Testis (tissue), 3 donors: ENCODE results near the gene EXOC3L1. TPM values are rescaled to one million over a fixed set of nuclear protein-coding genes. Genes with fewer than 3 reads are reported as not detected.

Experiments used
- DNase-seq: peaks from one replicate; pipeline ENCODE4 v3.0.0-alpha.2; 2019
- H3K27ac ChIP-seq, 2 donors: fragments of 200-600 bp; sonication (generic); one replicate each; pipeline ENCODE4 v1.5.1; 2019
- H3K27me3 ChIP-seq: fragments of 200-600 bp; sonication (generic); one replicate; pipeline ENCODE4 v1.5.1; 2019
- H3K36me3 ChIP-seq: fragments of 200-600 bp; sonication (generic); one replicate; pipeline ENCODE4 v1.5.1; 2017; ENCODE audit warnings: low read depth; ENCODE audit errors: missing control alignments
- H3K4me1 ChIP-seq: fragments of 200-600 bp; sonication (generic); one replicate; pipeline ENCODE4 v1.5.1; 2019
- H3K4me3 ChIP-seq, 2 donors: fragments of 200-600 bp; sonication (generic); one replicate each; pipeline ENCODE4 v1.5.1; 2017 to 2019
- H3K9me3 ChIP-seq: fragments of 200-600 bp; sonication (generic); one replicate; pipeline ENCODE4 v1.5.1; 2017
- POLR2A ChIP-seq: fragments of 450-650 bp; IDR thresholded peaks from one replicate; pipeline ENCODE4 v1.6.1; 2017; ENCODE audit warnings: antibody characterized with exemption, mild to moderate bottlenecking, moderate library complexity
- WGBS, 2 donors: methylation state at CpG; one replicate each; pipeline ENCODE4 v1.1.5; 2018; 5-methylcytosine and 5-hydroxymethylcytosine counted together
- intact Hi-C: fragments of 100-400 bp; cut with DNase I; formaldehyde crosslinking; loops from one replicate; pipeline ENCODE4 v1.15.1; 2023; ENCODE audit warnings: low total_unique reads
- polyA plus RNA-seq: library from polyadenylated mRNA; stranded (reverse); fragments of 350-450 nt; fragmentation: Illumina TruSeq; extraction: RNeasy Lipid Tissue Mini Kit (QIAGEN cat#74804); gene quantifications from one replicate; pipeline ENCODE4 v1.2.3, GENCODE V29; 2014; ENCODE audit warnings: low read depth, low replicate concordance; ENCODE audit not compliant: insufficient read depth
- total RNA-seq, 2 donors: library from RNA; depleted of rRNA; stranded (reverse); fragments of >200 nt; gene quantifications; one replicate each; pipeline ENCODE4 v1.2.3, GENCODE V29; 2016
- TF ChIP-seq, protein P1 (sequence below), 3 experiments: fragments of 450-650 bp in 2 of 3; fragments of 200-600 bp in 1 of 3; sonication (generic) in 1 of 3; IDR thresholded peaks; one replicate each; pipeline ENCODE4 v1.5.1; 2016 to 2019; ENCODE audit warnings: antibody characterized with exemption in 3 of 3, mild to moderate bottlenecking in 2 of 3, moderate library complexity in 1 of 3

EXOC3L1 gene
- total and polyA plus RNA-seq, 3 donors from 2014 or later: 2.6 to 9.0 (median 5.1) TPM

DNA sequence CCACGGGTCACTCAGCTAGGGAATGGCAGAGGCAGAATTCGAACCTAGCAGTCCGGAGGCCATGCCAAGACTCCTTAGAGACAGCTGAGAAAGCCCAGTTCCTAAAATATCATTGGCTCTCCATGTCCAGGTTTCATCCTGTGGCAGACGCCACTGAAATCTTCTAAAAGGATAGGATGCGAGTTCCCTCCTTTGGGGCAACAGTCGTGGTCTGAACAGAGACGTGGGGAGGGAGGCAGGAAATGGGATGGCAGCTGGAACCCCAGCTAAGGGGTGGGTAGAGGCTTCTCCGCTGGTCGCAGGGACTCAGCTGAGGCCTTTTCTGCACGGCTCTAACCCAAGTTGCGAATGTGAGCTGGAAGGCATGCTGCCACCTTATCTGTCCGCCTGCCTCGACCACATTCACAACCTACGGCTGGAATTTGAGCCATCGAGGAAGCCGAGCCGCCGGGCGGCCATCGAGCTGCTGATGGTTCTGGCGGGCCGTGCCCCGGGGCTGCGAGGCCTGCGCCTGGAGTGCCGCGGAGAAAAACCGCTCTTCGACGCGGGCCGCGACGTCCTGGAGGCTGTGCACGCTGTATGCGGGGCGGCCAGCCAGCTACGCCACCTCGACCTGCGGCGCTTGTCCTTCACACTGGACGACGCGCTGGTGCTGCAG, 27.3 kb downstream of the EXOC3L1 start:
- H3K4me1 ChIP-seq: peaks cover 12% of the 10 kb centered on the region
- H3K4me3 ChIP-seq: peak overlapping the region; percentile 33 to 55
- intact Hi-C loops: no loop called here
- no peaks in the 10 kb centered on the region for H3K36me3 ChIP-seq
- TF ChIP-seq, protein P1, sequence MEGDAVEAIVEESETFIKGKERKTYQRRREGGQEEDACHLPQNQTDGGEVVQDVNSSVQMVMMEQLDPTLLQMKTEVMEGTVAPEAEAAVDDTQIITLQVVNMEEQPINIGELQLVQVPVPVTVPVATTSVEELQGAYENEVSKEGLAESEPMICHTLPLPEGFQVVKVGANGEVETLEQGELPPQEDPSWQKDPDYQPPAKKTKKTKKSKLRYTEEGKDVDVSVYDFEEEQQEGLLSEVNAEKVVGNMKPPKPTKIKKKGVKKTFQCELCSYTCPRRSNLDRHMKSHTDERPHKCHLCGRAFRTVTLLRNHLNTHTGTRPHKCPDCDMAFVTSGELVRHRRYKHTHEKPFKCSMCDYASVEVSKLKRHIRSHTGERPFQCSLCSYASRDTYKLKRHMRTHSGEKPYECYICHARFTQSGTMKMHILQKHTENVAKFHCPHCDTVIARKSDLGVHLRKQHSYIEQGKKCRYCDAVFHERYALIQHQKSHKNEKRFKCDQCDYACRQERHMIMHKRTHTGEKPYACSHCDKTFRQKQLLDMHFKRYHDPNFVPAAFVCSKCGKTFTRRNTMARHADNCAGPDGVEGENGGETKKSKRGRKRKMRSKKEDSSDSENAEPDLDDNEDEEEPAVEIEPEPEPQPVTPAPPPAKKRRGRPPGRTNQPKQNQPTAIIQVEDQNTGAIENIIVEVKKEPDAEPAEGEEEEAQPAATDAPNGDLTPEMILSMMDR (IDR thresholded peaks at IDR 0.05): no peak
- TF ChIP-seq POLR2A: no peak
- DNase-seq: no peak
- H3K27me3 ChIP-seq: no peaks in the 10 kb centered on the region
- peak overlapping the region in 1 of 2 donors; percentile 82 for H3K27ac ChIP-seq
- 19 to 34% methylated on average over 13 to 24 of the region's 44 CpGs for WGBS, 2 donors
- H3K9me3 ChIP-seq: no peaks in the 10 kb centered on the region

DNA sequence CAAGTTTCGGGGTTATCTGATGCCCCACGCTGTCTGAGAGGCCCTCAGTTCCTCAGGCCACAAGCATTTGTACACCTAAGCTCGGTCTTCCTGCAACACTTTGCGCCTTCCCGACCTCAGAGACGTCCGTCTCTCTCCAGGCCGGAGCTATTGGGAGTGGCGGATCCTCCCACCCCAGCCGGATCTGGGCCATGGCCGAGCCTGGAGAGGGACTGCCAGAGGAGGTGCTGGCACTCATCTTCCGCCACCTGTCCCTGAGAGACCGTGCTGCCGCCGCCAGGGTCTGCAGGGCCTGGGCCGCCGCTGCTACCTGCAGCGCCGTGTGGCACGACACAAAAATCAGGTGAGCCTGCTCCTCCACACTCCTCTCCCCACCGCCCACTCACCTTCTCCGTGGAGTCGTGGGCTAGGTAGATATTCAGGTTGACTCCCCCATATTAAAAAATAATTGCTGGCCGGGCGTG, 28.3 kb downstream of the EXOC3L1 start:
- Histone ChIP-seq H3K36me3 (no peaks in the 10 kb centered on the region), H3K9me3 (no peaks in the 10 kb centered on the region), H3K27me3 (no peaks in the 10 kb centered on the region), H3K4me1 (peaks cover 12% of the 10 kb centered on the region), H3K27ac (no peak overlapping the region), H3K4me3 (no peak overlapping the region)
- 31 to 48% methylated on average over 23 to 25 of the region's 25 CpGs for WGBS, 2 donors
- no peak for DNase-seq
- no peak for TF ChIP-seq POLR2A
- TF ChIP-seq, protein P1 (IDR thresholded peaks at IDR 0.05): no peak
- intact Hi-C loops: no loop called here

DNA sequence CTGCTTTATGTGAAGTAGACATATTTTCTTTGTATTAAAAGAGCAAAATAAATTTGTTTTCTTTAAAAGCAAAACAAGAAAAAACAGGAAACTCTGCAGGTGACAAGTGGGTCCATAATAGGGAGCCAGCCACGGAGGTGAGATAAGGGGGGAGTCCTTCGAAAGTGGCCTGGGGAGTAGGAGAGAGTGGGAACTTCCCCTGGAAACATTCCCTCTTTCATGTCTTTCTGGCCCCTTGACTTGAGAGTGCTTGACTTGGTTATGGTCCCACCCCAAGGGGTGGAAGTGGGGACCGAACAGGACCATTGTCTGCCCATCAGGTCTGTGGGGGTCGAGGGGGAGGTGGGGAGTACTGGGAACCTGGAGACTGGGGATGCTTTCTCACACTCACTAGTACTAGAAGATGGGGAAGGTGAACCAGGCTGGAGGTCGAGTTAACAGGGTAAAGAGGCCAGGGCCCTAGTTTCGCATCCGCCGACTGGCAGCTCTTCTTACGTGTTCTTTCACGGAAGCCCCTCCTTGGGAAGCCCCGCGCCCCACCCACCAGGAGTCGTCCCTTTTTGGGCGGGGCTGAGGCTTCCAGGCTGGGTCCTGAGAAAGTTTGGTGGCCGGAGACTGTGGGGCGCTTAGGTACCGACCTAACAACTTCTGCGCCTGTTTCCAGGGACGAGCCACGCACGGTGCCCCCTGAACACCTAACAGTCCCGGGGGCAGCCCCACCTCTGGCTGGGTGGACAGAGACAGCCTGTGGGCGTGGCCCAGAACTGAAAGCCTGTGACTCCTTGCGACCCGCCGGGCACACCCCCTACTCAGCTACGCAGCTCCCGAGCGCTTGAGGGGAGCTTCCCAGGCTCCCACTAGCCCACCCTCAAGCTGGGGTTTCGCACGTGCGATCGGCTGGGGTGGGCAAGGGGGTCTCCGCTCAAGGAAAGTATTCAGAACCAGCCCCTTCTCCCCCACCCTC, 31.0 kb downstream of the EXOC3L1 start:
- peak; percentile 50 for DNase-seq
- H3K36me3 ChIP-seq: no peaks in the 10 kb centered on the region
- no peaks in the 10 kb centered on the region for H3K9me3 ChIP-seq
- intact Hi-C loops: loop anchor here (5.0 kb wide), 1 partner anchor 182 kb away; no protein-coding TSS in a partner anchor
- 7 to 11% methylated on average over 26 to 29 of the region's 34 CpGs for WGBS, 2 donors
- no peak overlapping the region for H3K27ac ChIP-seq
- peak overlapping the region; percentile 75 to 87 for H3K4me3 ChIP-seq
- TF ChIP-seq, protein P1 (IDR thresholded peaks at IDR 0.05): no peak
- no peak for TF ChIP-seq POLR2A
- H3K27me3 ChIP-seq: no peaks in the 10 kb centered on the region
- peaks cover 16% of the 10 kb centered on the region for H3K4me1 ChIP-seq

DNA sequence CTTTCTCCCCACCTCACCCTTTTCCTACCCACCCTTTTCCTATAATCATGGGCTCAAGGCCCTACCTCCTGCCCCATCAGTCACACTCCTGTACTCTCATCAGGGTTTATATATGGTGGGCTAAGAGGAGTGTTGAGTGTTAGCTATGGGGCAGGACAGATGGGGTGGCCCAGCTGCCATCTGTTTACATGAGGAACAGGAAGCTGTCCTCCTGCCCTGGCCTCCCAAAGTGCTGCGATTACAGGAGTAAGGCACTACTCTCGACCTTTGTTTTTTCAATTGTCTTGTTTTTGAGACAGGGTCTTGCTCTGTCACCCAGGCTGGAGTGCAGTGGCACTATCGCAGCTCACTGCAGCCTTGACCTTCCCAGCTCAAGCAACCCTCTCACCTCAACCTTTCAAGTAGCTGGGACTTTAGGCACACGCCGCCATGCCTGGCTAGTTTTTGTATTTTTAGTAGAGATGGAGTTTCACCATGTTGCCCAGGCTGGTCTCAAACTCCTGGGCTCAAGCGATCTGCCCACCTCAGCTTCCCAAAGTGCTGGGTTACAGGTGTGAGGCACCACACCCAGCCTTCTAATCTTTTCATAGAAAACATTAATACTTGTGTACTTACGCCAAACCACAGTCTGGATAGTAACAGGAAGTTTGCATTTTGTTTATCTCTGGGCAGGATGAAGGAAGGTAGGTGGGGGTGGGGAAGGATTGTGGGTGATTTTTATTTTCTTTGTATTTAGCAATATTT, 31.9 kb downstream of the EXOC3L1 start:
- Histone ChIP-seq H3K27me3 (no peaks in the 10 kb centered on the region), H3K4me3 (no peak overlapping the region), H3K4me1 (peaks cover 16% of the 10 kb centered on the region), H3K27ac (no peak overlapping the region), H3K9me3 (no peaks in the 10 kb centered on the region), H3K36me3 (no peaks in the 10 kb centered on the region)
- intact Hi-C loops: loop anchor here (5.0 kb wide), 1 partner anchor 181 kb away; no protein-coding TSS in a partner anchor
- DNase-seq: no peak
- TF ChIP-seq POLR2A: no peak
- TF ChIP-seq, protein P1 (IDR thresholded peaks at IDR 0.05): no peak
- WGBS, 2 donors: 78 to 83% methylated on average over 7 of the region's 7 CpGs
